T-cell (primary cell): ENCODE data around the gene GPR39. TPM values are rescaled to one million over a fixed set of nuclear protein-coding genes. Genes with fewer than 3 reads are reported as not detected.

Source experiments
- ATAC-seq, 4 experiments: fragments of 200-7000 bp in 3 of 4; fragments of 150-1000 bp in 1 of 4; cut with Tn5 transposase; replicated peaks in 1 of 4; 1 replicate in 3 of 4; 2 replicates in 1 of 4; pipeline ENCODE4 v1.10.0; 2021; ENCODE audit warnings: moderate library complexity in 3 of 4, mild to moderate bottlenecking in 2 of 4, moderate number of reproducible peaks in 1 of 4
- CTCF ChIA-PET, 2 donors: fragments of 300-600 bp; sonication (Branson Sonifier 250); formaldehyde crosslinking; loops; one replicate each; lab custom pipeline; 2022; ENCODE audit warnings: antibody characterized with exemption in 2 of 2; lab: Charles Lee
- POLR2A ChIA-PET, 2 donors: fragments of 300-600 bp; sonication (Branson Sonifier 250); formaldehyde crosslinking; loops; one replicate each; lab custom pipeline; 2022; ENCODE audit warnings: antibody characterized with exemption in 2 of 2; lab: Charles Lee
- DNase-seq, 35 experiments: peaks; one replicate each; pipeline versions ENCODE4 v3.0.0 to v3.0.0-alpha.2; 2013 to 2023
- H3K27ac ChIP-seq: one replicate; pipeline ENCODE4 v1.5.1; 2013; ENCODE audit warnings: low read length
- H3K27me3 ChIP-seq, 2 experiments: replicated peaks in 1 of 2; 1 replicate in 1 of 2; 2 replicates in 1 of 2; pipeline versions ENCODE4 v1.6.1 to v1.7.0; 2013; ENCODE audit warnings: low read length in 1 of 2, mixed read lengths in 1 of 2; ENCODE audit not compliant: control insufficient read depth in 2 of 2, insufficient read depth in 2 of 2; ENCODE audit errors: extremely low read depth in 1 of 2
- H3K36me3 ChIP-seq, 2 donors: 1 replicate in 1 of 2; 2 replicates in 1 of 2; pipeline versions ENCODE4 v1.6.1 to v1.7.0; 2013; ENCODE audit warnings: low read length in 1 of 2; ENCODE audit not compliant: control insufficient read depth in 2 of 2, insufficient read depth in 1 of 2; ENCODE audit errors: extremely low read depth in 1 of 2
- H3K4me1 ChIP-seq, 2 experiments: 1 replicate in 1 of 2; 2 replicates in 1 of 2; pipeline versions ENCODE4 v1.6.1 to v1.7.0; 2013; ENCODE audit warnings: low read length in 2 of 2, mixed read lengths in 1 of 2; ENCODE audit not compliant: insufficient read depth in 2 of 2, control insufficient read depth in 1 of 2; ENCODE audit errors: extremely low read depth in 1 of 2
- H3K4me3 ChIP-seq, 2 donors: 1 replicate in 1 of 2; 2 replicates in 1 of 2; pipeline versions ENCODE4 v1.5.1 to v1.7.0; 2013; ENCODE audit warnings: mild to moderate bottlenecking in 2 of 2, low read length in 1 of 2, moderate library complexity in 1 of 2; ENCODE audit not compliant: control insufficient read depth in 1 of 2; ENCODE audit errors: extremely low read depth in 1 of 2
- H3K9me3 ChIP-seq: 2 replicates; pipeline ENCODE4 v1.7.0; 2013
- H3K27ac Mint-ChIP-seq, 2 donors: one replicate each; pipeline ENCODE4 v1.8.0; 2020 to 2021; ENCODE audit warnings: mild to moderate bottlenecking in 2 of 2, mixed read lengths in 2 of 2
- H3K27me3 Mint-ChIP-seq, 2 donors: one replicate each; pipeline ENCODE4 v1.8.0; 2021 to 2022; ENCODE audit warnings: mixed read lengths in 2 of 2
- H3K36me3 Mint-ChIP-seq: one replicate; pipeline ENCODE4 v1.8.0; 2021; ENCODE audit warnings: mixed read lengths
- H3K4me1 Mint-ChIP-seq, 3 donors: one replicate each; pipeline ENCODE4 v1.8.0; 2020 to 2022; ENCODE audit warnings: mixed read lengths in 3 of 3, mild to moderate bottlenecking in 1 of 3
- H3K4me3 Mint-ChIP-seq, 3 donors: one replicate each; pipeline ENCODE4 v1.8.0; 2020 to 2022; ENCODE audit warnings: mild to moderate bottlenecking in 3 of 3, mixed read lengths in 3 of 3, moderate library complexity in 3 of 3
- H3K9me3 Mint-ChIP-seq, 3 donors: one replicate each; pipeline ENCODE4 v1.8.0; 2020 to 2022; ENCODE audit warnings: mixed read lengths in 3 of 3
- WGBS: methylation state at CpG from one replicate; pipeline ENCODE4 v1.1.5; 2013; ENCODE audit warnings: missing lambda C conversion rate; ENCODE audit not compliant: insufficient coverage; 5-methylcytosine and 5-hydroxymethylcytosine counted together
- total RNA-seq, 35 experiments: library from RNA in 6 of 35; stranded (reverse) in 6 of 35; fragments of 120-200 nt in 1 of 35; gene quantifications; one replicate each; pipeline versions ENCODE4 v1.2.1 to v1.2.4 and lab custom pipeline; 2013 to 2026

The GPR39 gene
- total RNA-seq, 5 donors from 2014 or later (not counting 1 experiment from before 2014, with no cell fraction given) = not detected

- no peak for ATAC-seq
These were observed 145.6 kb downstream of the GPR39 start for GRCh38 chr2:132562245-132562644.

GRCh38 chr2:132564065-132564464 lies 147.5 kb downstream of the GPR39 start:
- H3K27me3 Mint-ChIP-seq = peaks cover 0 to 3% of the 10 kb centered on the region in 2 donors
- no peaks in the 10 kb centered on the region for H3K36me3 Mint-ChIP-seq
- peaks cover 3 to 10% (median 8%) of the 10 kb centered on the region in 3 donors for H3K9me3 Mint-ChIP-seq
- Histone ChIP-seq H3K27me3 (no peaks in the 10 kb centered on the region), H3K4me3 (no peak overlapping the region), H3K27ac (no peak overlapping the region), H3K9me3 (no peaks in the 10 kb centered on the region), H3K36me3 (no peaks in the 10 kb centered on the region), H3K4me1 (no peaks in the 10 kb centered on the region)
- H3K4me3 Mint-ChIP-seq = no peak overlapping the region
- CTCF ChIA-PET = interaction anchor here in 1 of 2 donors (0.6 kb wide), 1 partner anchor 1154 kb away, joined by 3 read pairs; no protein-coding TSS in a partner anchor
- no peak overlapping the region for H3K27ac Mint-ChIP-seq
- POLR2A ChIA-PET = no interaction called here
- DNase-seq = no peak
- WGBS = no CpG with 5 or more reads among the region's 2 CpGs
- no peak for ATAC-seq
- no peaks in the 10 kb centered on the region for H3K4me1 Mint-ChIP-seq

More at GRCh38 chr2:132562245-132562644, 145.6 kb downstream of the GPR39 start:
- Mint-ChIP-seq H3K9me3 (peaks cover 0 to 8% (median 6%) of the 10 kb centered on the region in 3 donors), H3K36me3 (no peaks in the 10 kb centered on the region), H3K27ac (no peak overlapping the region), H3K4me3 (no peak overlapping the region), H3K4me1 (no peaks in the 10 kb centered on the region), H3K27me3 (peaks cover 0 to 3% of the 10 kb centered on the region in 2 donors)
- Histone ChIP-seq H3K27ac (no peak overlapping the region), H3K4me1 (no peaks in the 10 kb centered on the region), H3K9me3 (no peaks in the 10 kb centered on the region), H3K36me3 (no peaks in the 10 kb centered on the region), H3K27me3 (no peaks in the 10 kb centered on the region), H3K4me3 (no peak overlapping the region)
- 50% methylated on average over 3 of the region's 4 CpGs for WGBS
- DNase-seq = no peak
- ChIA-PET CTCF (no interaction called here), POLR2A (no interaction called here)

- Histone ChIP-seq H3K4me3 (no peak overlapping the region), H3K36me3 (no peaks in the 10 kb centered on the region), H3K9me3 (no peaks in the 10 kb centered on the region), H3K27ac (no peak overlapping the region), H3K4me1 (no peaks in the 10 kb centered on the region), H3K27me3 (no peaks in the 10 kb centered on the region)
- ATAC-seq (no peak), DNase-seq (no peak)
- Mint-ChIP-seq H3K36me3 (no peaks in the 10 kb centered on the region), H3K27me3 (peaks cover 0 to 7% of the 10 kb centered on the region in 2 donors), H3K9me3 (peaks cover 3 to 11% (median 11%) of the 10 kb centered on the region in 3 donors), H3K4me1 (no peaks in the 10 kb centered on the region), H3K27ac (no peak overlapping the region), H3K4me3 (no peak overlapping the region)
- CTCF ChIA-PET = no interaction called here
- POLR2A ChIA-PET = no interaction called here
- WGBS = 90% methylated on average over 2 of the region's 6 CpGs
These were observed 149.8 kb downstream of the GPR39 start for GRCh38 chr2:132566379-132566778.

- ChIA-PET POLR2A (no interaction called here), CTCF (interaction anchor here in 1 of 2 donors (0.6 kb wide), 1 partner anchor 1079 kb away, joined by 3 read pairs; no protein-coding TSS in a partner anchor)
- H3K36me3 Mint-ChIP-seq = no peaks in the 10 kb centered on the region
- Histone ChIP-seq H3K9me3 (no peaks in the 10 kb centered on the region), H3K27ac (no peak overlapping the region), H3K4me1 (no peaks in the 10 kb centered on the region), H3K27me3 (no peaks in the 10 kb centered on the region), H3K36me3 (no peaks in the 10 kb centered on the region), H3K4me3 (no peak overlapping the region)
- H3K4me3 Mint-ChIP-seq = no peak overlapping the region
- no peak overlapping the region for H3K27ac Mint-ChIP-seq
- no peaks in the 10 kb centered on the region for H3K4me1 Mint-ChIP-seq
- ATAC-seq (no peak), DNase-seq (no peak)
- 100% methylated on average over 2 of the region's 5 CpGs for WGBS
- peaks cover 3 to 12% (median 11%) of the 10 kb centered on the region in 3 donors for H3K9me3 Mint-ChIP-seq
- peaks cover 0 to 7% of the 10 kb centered on the region in 2 donors for H3K27me3 Mint-ChIP-seq
These were observed 151.1 kb downstream of the GPR39 start for GRCh38 chr2:132567682-132568081.

GRCh38 chr2:132568656-132569055 lies 152.1 kb downstream of the GPR39 start:
- no peaks in the 10 kb centered on the region for H3K4me1 ChIP-seq
- WGBS = 77% methylated on average over 2 of the region's 3 CpGs
- CTCF ChIA-PET = no interaction called here

GRCh38 chr2:132573444-132574007 lies 156.9 kb downstream of the GPR39 start:
- no peak for DNase-seq
- H3K27me3 ChIP-seq = no peaks in the 10 kb centered on the region
- H3K27me3 Mint-ChIP-seq = peaks cover 0 to 7% of the 10 kb centered on the region in 2 donors
- H3K27ac ChIP-seq = no peak overlapping the region
- H3K36me3 Mint-ChIP-seq = no peaks in the 10 kb centered on the region
- peaks cover 0 to 10% (median 4%) of the 10 kb centered on the region in 3 donors for H3K9me3 Mint-ChIP-seq
- no peaks in the 10 kb centered on the region for H3K4me1 Mint-ChIP-seq
- H3K4me3 Mint-ChIP-seq = no peak overlapping the region
- H3K36me3 ChIP-seq = no peaks in the 10 kb centered on the region
- CTCF ChIA-PET = no interaction called here
- POLR2A ChIA-PET = no interaction called here
- no peaks in the 10 kb centered on the region for H3K9me3 ChIP-seq
- H3K4me3 ChIP-seq = no peak overlapping the region
- no peaks in the 10 kb centered on the region for H3K4me1 ChIP-seq
- ATAC-seq = no peak
- 60% methylated on average over 1 of the region's 3 CpGs for WGBS
- no peak overlapping the region for H3K27ac Mint-ChIP-seq

More at GRCh38 chr2:132568656-132569055, 152.1 kb downstream of the GPR39 start:
- H3K27ac ChIP-seq = no peak overlapping the region
- H3K36me3 Mint-ChIP-seq = no peaks in the 10 kb centered on the region
- H3K9me3 Mint-ChIP-seq = peaks cover 3 to 14% (median 11%) of the 10 kb centered on the region in 3 donors
- H3K27me3 Mint-ChIP-seq = peaks cover 0 to 7% of the 10 kb centered on the region in 2 donors
- H3K4me3 Mint-ChIP-seq = no peak overlapping the region
- H3K4me3 ChIP-seq = no peak overlapping the region
- ATAC-seq (no peak), DNase-seq (no peak)
- no peaks in the 10 kb centered on the region for H3K9me3 ChIP-seq
- no peaks in the 10 kb centered on the region for H3K36me3 ChIP-seq
- POLR2A ChIA-PET = no interaction called here
- H3K27me3 ChIP-seq = no peaks in the 10 kb centered on the region
- H3K27ac Mint-ChIP-seq = no peak overlapping the region
- H3K4me1 Mint-ChIP-seq = no peaks in the 10 kb centered on the region
